Epidermal melanocyte (primary cell): ENCODE data around the gene EIF4G1.

Source experiments
- DNase-seq: peaks from one replicate; pipeline ENCODE4 v3.0.0; 2011; ENCODE audit warnings: low spot score; ENCODE audit not compliant: insufficient read length

The EIF4G1 gene

DNA sequence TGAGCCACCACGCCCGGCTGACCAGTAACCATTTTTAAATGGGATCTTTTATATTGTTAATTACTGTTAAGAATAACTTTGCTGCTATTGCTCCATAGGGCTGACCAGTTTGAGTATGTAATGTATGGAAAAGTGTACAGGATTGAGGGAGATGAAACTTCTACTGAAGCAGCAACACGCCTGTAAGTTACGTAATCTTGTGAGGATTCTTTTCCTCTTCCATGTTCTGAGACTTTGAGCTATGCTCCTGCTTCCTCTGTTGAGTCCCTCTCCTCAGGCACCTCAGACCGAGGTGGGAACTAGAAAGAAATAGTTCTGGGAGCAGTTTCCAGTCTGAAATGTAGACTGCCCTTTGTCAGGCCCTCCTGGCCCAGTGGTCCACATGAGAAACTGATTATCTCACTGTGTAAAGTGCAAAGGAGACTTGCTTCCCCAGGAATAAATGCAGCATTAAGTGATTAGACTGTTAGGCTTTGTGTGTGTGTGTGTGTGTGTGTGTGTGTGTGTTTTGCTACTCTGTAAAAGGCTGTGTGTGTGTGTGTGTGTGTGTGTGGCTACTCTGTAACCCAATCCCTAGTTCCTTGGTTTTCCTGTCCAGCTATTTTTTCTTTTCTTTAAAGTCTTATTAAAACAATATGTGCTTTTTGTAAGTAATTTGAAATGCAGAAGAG lies 52.3 kb downstream of the EIF4G1 start:
- no peak for DNase-seq

DNA sequence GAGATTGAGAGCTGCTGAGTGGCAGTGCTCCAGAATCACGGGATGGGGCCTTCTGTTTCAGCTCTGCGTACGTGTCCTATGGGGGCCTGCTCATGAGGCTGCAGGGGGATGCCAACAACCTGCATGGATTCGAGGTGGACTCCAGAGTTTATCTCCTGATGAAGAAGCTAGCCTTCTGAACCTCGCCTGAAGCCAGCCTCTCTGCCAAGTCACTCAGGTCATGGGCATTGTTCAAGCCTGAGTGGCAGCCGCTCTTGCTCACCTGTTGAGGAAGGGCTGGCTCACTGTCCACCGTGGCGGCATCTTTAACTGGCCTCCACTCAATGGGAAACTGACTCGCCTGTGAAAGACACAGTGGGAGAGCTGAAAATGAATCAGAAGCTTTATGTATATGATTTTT lies 53.7 kb downstream of the EIF4G1 start:
- no peak for DNase-seq

DNA sequence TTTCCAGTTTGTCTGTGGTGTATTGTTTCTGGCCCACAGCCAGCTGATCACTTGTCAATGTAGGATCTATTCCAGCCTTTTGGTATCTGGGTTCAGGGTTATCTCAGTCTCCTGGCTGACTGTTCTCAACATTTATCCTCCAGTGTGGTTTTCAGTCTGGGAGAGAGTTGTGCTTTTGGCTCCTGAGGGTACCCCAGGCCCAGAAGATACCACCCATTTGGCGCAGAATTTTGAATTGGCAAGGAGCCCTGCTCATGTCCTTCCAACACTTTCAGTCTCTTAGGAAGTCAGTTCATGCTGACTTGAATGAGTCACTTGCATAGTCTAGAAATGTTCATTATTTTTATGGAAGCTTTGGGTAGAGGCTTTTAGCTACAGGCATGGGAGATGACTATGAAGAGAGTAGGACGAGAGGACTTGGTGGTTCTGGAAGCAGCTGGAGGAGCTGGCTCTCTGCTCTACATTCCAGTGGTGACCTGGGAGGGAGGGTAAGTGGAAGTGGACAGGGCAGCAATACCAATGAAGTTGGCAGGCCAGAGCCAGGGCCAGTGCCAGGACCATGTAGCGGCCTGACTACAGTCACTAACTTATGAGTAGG lies 54.3 kb downstream of the EIF4G1 start:
- DNase-seq = no peak

DNA sequence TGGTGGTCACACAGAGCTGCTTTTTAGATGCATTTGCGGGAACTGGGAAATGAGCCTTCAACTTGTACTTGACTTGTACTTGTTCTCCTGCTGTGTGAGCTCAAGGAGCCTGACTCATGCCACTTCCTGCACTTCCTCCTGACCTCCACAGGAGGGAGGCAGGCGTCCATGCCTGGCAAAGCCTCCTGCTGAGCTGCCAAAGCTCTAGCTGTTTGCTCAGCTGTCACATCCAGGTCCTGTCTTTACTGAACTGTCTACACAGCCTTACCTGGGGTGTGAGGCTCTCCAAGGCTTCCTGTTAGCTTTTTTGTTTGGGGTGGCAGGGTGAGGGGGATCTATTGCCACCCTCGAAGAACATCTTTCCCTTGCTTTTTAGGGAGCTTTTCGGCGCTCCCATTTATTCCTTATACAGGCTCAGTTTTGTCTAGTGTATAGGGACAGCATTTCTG lies 57.2 kb downstream of the EIF4G1 start:
- peak; percentile 90 for DNase-seq

DNA sequence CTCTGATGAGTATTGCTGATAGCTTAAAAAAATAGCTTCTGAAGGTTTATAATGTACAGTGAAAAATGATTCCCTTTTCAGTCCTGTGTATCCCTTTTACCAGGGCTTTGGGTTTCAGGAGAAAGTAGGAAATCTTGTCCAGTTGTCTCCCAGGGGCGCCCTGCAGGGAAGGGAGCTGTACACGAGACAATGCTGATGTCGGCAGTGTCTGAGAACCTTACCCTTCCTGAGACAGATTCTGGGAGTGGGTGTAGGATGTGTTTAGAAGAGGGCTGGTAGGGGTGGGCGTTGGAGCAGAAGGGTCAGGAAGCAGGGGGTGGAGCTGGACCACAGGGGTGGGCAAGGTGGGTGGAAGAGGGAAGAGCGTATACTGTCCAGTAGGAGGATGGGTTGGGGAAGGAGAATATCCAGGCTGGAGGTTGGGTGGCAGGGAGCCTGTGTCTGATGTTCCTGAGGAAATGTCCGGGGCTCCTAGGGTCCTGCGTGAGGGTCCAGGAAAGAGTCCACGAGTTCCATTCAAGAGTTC lies 58.0 kb downstream of the EIF4G1 start:
- no peak for DNase-seq

DNA sequence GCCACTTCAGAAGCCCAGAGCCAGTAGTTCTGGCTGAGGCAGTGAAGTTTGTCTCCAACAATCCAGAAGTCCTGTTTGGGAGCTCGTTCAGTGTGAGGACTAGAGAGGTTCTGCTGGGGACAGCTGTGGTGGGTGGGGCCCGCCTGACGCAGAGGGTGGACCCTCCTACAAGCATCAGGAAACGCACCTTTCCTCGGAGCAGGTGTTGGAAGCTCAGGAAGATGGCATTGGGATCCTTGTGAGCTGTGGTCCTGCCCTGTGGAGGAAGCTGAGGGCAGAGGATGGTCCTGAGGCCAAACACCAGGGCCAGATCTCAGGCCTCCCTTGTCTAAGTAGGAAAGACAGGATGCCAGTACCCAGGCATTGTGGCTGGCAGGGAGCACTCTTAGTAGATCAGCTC lies 58.5 kb downstream of the EIF4G1 start:
- no peak for DNase-seq

DNA sequence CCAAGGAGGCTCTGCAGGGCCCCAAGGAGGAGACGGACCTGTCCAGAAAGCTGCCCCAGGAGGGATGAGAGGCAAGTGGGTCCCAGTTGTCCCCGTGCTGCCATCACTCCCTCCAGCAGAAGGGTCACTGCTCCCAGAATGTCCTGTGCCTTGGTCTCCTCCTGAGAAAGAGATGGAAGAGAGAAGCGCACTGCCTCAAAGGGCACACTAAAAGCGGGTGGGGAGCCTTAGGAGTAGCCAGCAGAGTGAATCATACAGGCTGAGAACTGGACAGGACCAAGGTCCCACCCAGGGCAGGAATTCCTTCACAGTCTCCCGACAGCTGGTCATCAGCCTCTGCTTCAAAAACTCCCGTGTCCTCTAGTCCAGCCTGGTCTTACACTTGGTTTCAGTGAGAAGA lies 59.0 kb downstream of the EIF4G1 start:
- no peak for DNase-seq

DNA sequence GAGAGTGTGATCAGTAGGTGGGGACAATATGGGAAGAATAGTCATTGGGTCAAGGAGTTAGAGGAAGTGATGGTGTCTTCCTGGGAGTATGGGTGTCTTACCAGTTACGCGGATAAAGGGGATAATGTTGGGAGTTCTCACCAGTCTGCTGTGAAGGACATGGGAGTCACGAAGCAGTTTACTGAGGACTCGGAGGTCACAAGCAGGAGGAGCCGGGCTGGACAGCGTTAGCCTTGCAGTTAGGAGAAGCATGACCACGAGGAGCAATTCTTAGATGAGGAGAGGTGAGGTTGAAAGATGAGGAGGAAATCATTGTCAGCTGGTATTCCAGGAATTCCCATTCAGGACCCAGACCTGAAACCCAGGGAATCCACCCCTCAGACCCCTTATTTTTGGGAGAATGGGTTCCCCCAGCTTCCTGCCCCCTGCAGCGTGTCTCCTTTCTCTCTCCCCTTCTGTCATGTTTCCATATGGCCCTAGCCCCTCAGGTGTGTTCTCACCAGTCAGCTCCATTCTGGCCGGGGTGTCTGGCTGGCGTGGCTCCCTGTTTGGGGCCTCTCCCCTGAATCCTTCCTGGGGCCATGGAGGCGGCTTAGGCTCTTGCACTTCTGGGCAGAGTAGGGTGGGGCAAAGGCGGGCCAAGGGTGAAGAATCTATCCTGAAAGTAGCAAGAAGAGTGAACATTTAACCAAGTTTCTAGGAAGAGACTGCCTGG lies 61.5 kb downstream of the EIF4G1 start:
- DNase-seq = no peak

DNA sequence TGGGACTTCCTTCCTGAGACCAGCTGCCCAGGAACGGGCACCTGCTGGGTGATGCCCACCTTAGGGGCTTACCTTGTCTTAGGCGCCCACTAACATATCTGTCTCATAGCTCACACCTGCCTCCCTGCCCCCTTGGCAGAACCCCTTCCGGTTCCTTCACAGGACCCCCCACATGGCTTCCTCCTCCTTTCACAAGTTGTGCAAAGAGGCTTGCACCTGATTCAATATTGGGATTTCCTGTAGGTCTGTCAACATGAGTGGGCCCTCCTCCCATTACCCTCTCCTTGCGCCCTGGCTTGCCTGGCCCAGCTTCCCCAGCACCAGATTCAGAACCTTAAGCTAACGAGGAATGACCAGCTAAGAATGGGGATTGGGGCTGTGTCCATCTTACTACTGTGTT lies 63.0 kb downstream of the EIF4G1 start:
- DNase-seq = no peak

DNA sequence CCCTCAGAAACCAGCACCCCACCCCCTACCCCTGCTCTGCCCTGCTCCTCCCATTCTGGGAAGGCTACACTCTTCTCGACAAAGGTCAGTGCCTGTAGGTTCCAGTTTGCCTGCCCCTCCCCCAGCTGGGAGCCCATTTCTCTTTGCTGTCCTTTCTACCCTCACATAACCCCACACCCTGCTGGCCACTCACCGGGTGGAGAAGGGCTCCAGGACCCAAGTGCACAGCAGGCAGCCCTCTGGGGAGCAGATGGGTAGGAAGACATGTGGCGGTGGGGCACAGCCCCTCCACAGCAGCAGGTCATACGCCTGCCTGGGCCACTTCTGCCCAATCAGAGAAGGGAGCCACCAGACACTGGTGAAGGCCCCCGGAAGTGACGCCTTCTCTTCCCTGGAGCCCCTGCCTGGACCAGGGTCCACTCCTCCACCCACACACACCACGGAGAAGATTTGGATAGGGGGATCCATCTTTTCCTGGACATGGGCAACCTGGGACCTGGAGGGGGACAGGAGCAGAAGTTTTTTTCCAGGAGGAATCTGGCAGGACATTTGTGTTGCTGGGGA lies 63.6 kb downstream of the EIF4G1 start, which contains the start of gene THPO:
TSS of gene THPO (minus strand) at position 326 of the 564 bp plus-strand sequence. CDS start 1,948 bp downstream, outside the sequence.
- no peak for DNase-seq

DNA sequence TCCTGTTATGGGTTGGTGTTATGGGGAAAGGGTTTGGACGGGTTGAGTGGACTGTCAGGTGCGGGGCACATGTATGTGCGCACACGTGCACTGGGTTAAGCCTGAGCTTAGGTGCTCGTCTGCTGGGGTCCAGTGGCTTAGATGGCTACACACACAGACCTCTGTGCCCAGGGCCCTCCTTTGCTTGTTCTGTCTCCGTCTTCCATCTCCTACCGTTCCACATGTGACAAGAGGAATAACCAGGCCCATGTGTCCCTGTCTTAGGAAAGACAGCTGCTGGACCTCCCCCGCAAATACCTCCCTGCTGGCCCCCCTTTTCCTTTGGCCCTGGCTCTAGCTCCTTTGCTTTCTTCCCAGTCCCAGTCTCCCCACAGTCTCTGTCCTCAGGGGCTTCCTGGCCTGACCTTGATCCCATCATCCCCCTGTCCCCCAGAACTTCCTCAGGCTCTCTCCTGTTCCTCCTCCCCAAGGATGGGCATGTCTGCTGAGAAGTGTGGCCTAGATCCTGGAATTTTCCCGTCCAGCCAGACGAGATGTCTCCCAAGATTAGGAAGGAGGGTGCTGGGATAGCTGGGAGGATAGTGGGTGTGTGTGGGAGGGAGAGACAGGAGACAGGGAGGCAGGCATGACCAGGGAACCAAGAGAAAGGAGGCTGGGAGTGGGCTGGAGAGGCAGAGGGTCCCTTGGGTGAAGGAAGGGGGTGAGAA lies 64.4 kb downstream of the EIF4G1 start:
- DNase-seq = no peak

DNA sequence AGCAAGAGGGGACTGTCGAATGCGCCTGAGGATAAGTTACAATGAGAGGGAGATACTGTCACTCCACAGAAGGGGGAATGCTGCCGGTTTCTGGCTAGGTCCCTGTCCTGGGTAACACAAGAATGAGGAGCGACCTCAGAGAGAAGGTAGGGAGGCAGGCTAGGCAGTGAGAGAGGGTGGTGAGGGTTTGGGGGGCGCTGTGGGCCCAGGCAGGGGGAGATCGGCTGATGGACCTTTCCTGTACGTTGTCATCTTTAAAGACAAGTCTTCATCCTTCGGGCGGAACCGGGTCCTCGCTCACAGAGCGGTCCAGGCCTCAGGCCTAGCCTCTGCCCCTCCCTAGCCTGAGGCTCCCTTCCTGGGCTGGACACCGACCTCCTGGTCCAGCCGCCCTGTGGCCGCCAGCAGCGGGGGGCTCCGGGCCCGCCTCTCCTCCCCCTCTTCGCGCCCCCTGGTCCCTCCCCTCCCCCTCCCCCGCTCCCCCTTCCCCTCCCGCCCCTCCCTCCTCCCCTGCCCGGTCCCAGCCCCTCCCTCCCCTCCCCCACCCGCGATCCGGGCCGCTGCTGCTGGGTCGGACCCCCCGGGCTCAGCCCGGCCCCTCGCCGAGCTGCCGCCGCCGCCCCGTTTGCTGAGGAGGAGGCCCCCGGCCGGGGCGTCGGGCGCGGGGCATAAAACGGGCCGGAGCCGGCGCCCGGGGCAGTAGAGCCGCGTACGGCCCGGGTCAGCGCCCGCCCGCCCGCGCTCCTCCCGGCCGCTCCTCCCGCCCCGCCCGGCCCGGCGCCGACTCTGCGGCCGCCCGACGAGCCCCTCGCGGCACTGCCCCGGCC lies 65.2 kb downstream of the EIF4G1 start, which contains the start of gene CHRD:
TSS of gene CHRD (plus strand) at position 697 of the 827 bp plus-strand sequence. CDS start 265 bp downstream, outside the sequence.
- DNase-seq = no peak

DNA sequence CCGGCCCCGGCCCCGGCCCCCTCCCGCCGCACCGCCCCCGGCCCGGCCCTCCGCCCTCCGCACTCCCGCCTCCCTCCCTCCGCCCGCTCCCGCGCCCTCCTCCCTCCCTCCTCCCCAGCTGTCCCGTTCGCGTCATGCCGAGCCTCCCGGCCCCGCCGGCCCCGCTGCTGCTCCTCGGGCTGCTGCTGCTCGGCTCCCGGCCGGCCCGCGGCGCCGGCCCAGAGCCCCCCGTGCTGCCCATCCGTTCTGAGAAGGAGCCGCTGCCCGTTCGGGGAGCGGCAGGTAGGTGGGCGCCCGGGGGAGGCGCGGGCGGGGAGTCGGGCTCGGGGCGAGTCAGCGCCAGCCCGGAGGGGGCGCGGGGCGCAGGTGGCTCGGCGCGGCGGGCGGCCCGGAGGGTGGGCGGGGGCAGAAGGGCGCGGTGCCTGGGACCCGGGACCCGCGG lies 65.8 kb downstream of the EIF4G1 start:
- DNase-seq = peak; percentile 70

DNA sequence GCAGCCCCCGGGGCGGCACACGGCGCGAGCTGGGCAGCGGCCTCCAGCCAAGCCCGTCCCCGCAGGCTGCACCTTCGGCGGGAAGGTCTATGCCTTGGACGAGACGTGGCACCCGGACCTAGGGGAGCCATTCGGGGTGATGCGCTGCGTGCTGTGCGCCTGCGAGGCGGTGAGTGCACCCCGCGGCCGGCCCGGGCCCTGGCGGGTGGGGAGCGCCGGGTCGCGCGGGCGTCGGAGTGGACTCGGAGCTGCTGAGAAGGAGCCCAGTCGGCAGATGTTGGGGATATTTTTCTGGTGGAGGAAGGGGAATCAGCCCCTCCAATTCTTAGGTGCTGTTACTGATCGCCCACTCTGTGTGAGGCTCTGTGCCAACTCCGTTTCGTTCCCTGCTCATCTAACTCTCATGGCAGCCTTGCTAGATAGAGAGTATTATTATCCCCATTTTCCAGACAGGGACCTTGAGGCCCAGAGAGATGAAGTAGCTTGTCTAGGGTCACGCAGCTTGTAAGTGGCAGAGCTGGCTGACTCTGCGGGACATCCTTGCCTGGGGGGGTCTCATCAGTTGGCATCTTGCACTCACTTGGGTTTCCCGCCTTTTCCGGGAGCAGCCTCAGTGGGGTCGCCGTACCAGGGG lies 66.3 kb downstream of the EIF4G1 start:
- DNase-seq = no peak

DNA sequence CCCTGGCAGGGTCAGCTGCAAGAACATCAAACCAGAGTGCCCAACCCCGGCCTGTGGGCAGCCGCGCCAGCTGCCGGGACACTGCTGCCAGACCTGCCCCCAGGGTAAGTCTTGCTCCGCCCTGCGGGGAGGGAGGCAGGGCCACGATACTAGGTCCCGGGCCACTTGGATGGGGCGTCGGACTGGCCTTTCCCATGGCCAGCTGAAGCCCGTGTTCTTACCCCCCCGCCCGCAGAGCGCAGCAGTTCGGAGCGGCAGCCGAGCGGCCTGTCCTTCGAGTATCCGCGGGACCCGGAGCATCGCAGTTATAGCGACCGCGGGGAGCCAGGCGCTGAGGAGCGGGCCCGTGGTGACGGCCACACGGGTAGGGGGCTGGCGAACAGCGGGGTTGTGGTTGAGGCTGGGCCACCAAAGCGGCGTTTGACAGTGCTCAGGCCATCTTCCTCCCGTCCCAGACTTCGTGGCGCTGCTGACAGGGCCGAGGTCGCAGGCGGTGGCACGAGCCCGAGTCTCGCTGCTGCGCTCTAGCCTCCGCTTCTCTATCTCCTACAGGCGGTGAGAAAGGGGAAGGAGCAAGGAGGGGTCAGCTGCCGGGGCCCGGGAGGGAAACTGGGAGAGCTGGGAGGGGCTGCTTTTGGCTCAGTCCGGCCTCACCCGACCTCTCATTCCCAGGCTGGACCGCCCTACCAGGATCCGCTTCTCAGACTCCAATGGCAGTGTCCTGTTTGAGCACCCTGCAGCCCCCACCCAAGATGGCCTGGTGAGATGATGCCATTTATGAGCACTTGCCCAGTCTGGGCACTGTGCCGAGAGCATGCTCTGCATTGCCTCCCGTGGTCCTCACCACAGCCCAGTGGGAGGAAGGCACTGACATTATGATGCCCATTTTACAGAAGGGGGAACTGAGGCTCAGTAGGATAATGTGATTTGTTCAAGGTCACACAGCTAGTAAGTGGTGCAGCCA lies 67.1 kb downstream of the EIF4G1 start:
- DNase-seq = no peak

DNA sequence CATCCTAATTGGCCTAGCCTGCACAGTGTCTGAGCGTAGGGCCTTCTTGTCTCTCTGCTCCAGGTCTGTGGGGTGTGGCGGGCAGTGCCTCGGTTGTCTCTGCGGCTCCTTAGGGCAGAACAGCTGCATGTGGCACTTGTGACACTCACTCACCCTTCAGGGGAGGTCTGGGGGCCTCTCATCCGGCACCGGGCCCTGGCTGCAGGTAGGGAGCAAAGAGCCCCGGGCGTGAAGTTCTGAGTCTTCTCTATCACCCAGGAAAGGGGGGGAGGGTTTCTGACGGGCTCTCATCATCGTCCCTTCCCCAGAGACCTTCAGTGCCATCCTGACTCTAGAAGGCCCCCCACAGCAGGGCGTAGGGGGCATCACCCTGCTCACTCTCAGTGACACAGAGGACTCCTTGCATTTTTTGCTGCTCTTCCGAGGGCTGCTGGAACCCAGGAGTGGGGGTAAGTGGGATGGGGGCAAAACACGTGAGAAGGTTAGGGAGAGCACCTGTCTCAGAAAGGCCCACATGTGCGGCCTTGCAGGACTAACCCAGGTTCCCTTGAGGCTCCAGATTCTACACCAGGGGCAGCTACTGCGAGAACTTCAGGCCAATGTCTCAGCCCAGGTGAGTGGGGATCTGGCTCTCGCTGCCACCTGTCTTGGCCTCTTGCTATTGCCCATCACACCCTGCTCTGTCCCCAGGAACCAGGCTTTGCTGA lies 68.1 kb downstream of the EIF4G1 start:
- peak; percentile 11 for DNase-seq

DNA sequence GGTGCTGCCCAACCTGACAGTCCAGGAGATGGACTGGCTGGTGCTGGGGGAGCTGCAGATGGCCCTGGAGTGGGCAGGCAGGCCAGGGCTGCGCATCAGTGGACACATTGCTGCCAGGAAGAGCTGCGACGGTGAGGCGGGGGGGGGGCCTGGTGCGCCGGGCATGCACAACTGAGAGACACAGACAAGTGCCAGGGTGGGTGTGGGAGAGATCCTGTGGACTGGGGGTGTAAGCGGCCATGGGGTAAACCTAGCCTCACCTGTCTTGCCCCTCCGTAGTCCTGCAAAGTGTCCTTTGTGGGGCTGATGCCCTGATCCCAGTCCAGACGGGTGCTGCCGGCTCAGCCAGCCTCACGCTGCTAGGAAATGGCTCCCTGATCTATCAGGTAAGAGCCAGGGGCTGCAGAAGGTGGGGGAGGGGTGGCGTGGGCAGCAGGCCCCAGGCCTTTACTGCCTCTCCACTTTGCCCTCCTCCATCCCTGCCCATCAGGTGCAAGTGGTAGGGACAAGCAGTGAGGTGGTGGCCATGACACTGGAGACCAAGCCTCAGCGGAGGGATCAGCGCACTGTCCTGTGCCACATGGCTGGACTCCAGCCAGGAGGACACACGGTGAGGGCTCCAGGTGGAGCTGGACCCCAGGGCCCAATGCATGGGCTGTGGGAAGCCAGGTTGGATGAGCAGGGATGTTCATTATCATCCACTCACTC lies 68.8 kb downstream of the EIF4G1 start:
- no peak for DNase-seq
